Hepatocyte (in vitro differentiated cells): ENCODE results near the gene PPP4R4. TPM values are rescaled to one million over a fixed set of nuclear protein-coding genes. Genes with fewer than 3 reads are reported as not detected.

Experiments
- DNase-seq: peaks from one replicate; pipeline ENCODE4 v3.0.0-alpha.2; 2016; ENCODE audit warnings: low spot score
- H2AFZ ChIP-seq: fragments of 200-600 bp; sonication (generic); 2 replicates; pipeline ENCODE4 v1.6.0; 2016; ENCODE audit warnings: antibody characterized with exemption, mild to moderate bottlenecking
- H3K27ac ChIP-seq: fragments of 200-600 bp; sonication (generic); 2 replicates; pipeline ENCODE4 v1.5.1; 2016; ENCODE audit warnings: mild to moderate bottlenecking
- H3K27me3 ChIP-seq: fragments of 200-600 bp; sonication (generic); 2 replicates; pipeline ENCODE4 v1.6.1; 2016
- H3K36me3 ChIP-seq: fragments of 200-600 bp; sonication (generic); replicated peaks from 2 replicates; pipeline ENCODE4 v1.5.1; 2016; ENCODE audit warnings: low read depth; ENCODE audit not compliant: insufficient read depth
- H3K4me1 ChIP-seq: fragments of 200-600 bp; sonication (generic); 2 replicates; pipeline ENCODE4 v1.5.1; 2016; ENCODE audit warnings: mild to moderate bottlenecking, moderate library complexity; ENCODE audit not compliant: insufficient read depth
- H3K4me2 ChIP-seq: fragments of 200-600 bp; sonication (generic); 2 replicates; pipeline ENCODE4 v1.6.0; 2016
- H3K4me3 ChIP-seq: fragments of 200-600 bp; sonication (generic); 2 replicates; pipeline ENCODE4 v1.5.1; 2016; ENCODE audit warnings: mild to moderate bottlenecking
- H3K79me2 ChIP-seq: fragments of 200-600 bp; sonication (generic); 2 replicates; pipeline ENCODE4 v1.6.0; 2017; ENCODE audit warnings: mild to moderate bottlenecking
- H3K9me2 ChIP-seq: fragments of 200-600 bp; sonication (generic); replicated peaks from 2 replicates; pipeline ENCODE4 v1.6.0; 2017; ENCODE audit warnings: mild to moderate bottlenecking; ENCODE audit not compliant: insufficient read depth
- H3K9me3 ChIP-seq: fragments of 200-600 bp; sonication (generic); 2 replicates; pipeline ENCODE4 v1.5.1; 2016; ENCODE audit warnings: low read depth, mild to moderate bottlenecking
- H4K20me1 ChIP-seq: fragments of 200-600 bp; sonication (generic); 2 replicates; pipeline ENCODE4 v1.6.0; 2016; ENCODE audit warnings: mild to moderate bottlenecking; ENCODE audit not compliant: insufficient read depth, poor library complexity, severe bottlenecking
- EZH2 ChIP-seq: fragments of 200-600 bp; sonication (generic); IDR thresholded peaks from 2 replicates; pipeline ENCODE4 v1.6.1; 2016; ENCODE audit warnings: antibody characterized with exemption, mild to moderate bottlenecking, borderline replicate concordance
- EZH2phosphoT487 ChIP-seq: fragments of 200-600 bp; sonication (generic); IDR thresholded peaks from one replicate; pipeline ENCODE4 v1.6.1; 2018; ENCODE audit warnings: antibody characterized with exemption, mild to moderate bottlenecking, low read depth, moderate library complexity; ENCODE audit not compliant: unreplicated experiment, severe bottlenecking
- WGBS: methylation state at CpG from one replicate; pipeline ENCODE4 v1.1.6; 2016; ENCODE audit warnings: low lambda C conversion rate; ENCODE audit errors: missing lambda C conversion rate; 5-methylcytosine and 5-hydroxymethylcytosine counted together
- polyA plus RNA-seq: library from polyadenylated mRNA; unstranded; fragments of >200 nt; fragmentation: Nextera tagmentation; extraction: Ambion mirVana; gene quantifications from 2 replicates; pipeline ENCODE4 v1.2.1, GENCODE V29; 2016
- total RNA-seq: library from RNA; depleted of rRNA; stranded (reverse); fragments of >200 nt; gene quantifications from 2 replicates; pipeline ENCODE4 v1.2.3, GENCODE V29; 2014
- TF ChIP-seq, protein P1 (sequence below): fragments of 200-600 bp; sonication (generic); IDR thresholded peaks from 2 replicates; pipeline ENCODE4 v1.5.1; 2016; ENCODE audit warnings: antibody characterized with exemption, mild to moderate bottlenecking; ENCODE audit not compliant: poor library complexity

PPP4R4 gene
- total and polyA plus RNA-seq, 2 experiments from 2014 or later, result 1.0 to 3.8 TPM

GRCh38 chr14:94164685-94165431, 9.3 kb upstream of the PPP4R4 start:
- Histone ChIP-seq H2AFZ (no peak overlapping the region), H4K20me1 (no peaks in the 10 kb centered on the region), H3K4me1 (peaks cover 6% of the 10 kb centered on the region), H3K27ac (no peak overlapping the region), H3K9me2 (no peaks in the 10 kb centered on the region), H3K4me2 (peak overlapping the region; percentile 53), H3K9me3 (no peaks in the 10 kb centered on the region), H3K27me3 (peaks cover 7% of the 10 kb centered on the region), H3K79me2 (no peaks in the 10 kb centered on the region), H3K36me3 (no peaks in the 10 kb centered on the region), H3K4me3 (no peak overlapping the region)
- TF ChIP-seq EZH2phosphoT487 (no peak), EZH2 (no peak)
- TF ChIP-seq, protein P1, sequence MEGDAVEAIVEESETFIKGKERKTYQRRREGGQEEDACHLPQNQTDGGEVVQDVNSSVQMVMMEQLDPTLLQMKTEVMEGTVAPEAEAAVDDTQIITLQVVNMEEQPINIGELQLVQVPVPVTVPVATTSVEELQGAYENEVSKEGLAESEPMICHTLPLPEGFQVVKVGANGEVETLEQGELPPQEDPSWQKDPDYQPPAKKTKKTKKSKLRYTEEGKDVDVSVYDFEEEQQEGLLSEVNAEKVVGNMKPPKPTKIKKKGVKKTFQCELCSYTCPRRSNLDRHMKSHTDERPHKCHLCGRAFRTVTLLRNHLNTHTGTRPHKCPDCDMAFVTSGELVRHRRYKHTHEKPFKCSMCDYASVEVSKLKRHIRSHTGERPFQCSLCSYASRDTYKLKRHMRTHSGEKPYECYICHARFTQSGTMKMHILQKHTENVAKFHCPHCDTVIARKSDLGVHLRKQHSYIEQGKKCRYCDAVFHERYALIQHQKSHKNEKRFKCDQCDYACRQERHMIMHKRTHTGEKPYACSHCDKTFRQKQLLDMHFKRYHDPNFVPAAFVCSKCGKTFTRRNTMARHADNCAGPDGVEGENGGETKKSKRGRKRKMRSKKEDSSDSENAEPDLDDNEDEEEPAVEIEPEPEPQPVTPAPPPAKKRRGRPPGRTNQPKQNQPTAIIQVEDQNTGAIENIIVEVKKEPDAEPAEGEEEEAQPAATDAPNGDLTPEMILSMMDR, result no peak
- no peak for DNase-seq
- WGBS, result 42% methylated on average over 24 of the region's 26 CpGs

DNA sequence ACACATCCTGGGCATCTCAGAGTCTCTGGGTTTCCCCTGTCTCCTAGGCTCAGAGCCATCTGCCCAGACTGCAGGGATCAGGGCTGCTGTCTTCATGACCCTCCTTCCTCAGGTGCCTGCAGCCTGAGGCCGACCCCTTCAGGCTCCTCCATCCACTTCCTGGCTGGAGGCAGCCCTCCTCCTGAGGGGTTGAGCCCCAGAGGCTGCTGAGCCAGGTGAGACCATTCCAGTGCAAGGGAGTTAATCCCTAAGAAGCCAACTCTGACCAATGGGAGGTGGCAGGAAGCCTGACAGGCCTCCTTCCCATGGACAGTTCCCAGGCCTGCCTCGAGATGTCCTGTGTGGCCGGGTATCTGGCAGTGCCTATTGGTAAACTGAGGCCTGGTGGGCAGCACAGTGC, 8.4 kb upstream of the PPP4R4 start:
- Histone ChIP-seq H3K9me2 (no peaks in the 10 kb centered on the region), H3K4me1 (peaks cover 6% of the 10 kb centered on the region), H3K4me2 (no peak overlapping the region), H3K27ac (no peak overlapping the region), H3K9me3 (no peaks in the 10 kb centered on the region), H3K36me3 (no peaks in the 10 kb centered on the region), H4K20me1 (no peaks in the 10 kb centered on the region), H2AFZ (no peak overlapping the region), H3K4me3 (no peak overlapping the region), H3K27me3 (peaks cover 7% of the 10 kb centered on the region), H3K79me2 (no peaks in the 10 kb centered on the region)
- DNase-seq, result no peak
- TF ChIP-seq EZH2, result no peak
- TF ChIP-seq, protein P1, result no peak
- 82% methylated on average over 3 of the region's 3 CpGs for WGBS

- no peak overlapping the region for H3K4me3 ChIP-seq
- no peak overlapping the region for H2AFZ ChIP-seq
- H3K9me3 ChIP-seq, result no peaks in the 10 kb centered on the region
- WGBS, result 90% methylated on average over 6 of the region's 6 CpGs
- no peak for TF ChIP-seq EZH2
- TF ChIP-seq, protein P1, result no peak
- TF ChIP-seq EZH2phosphoT487, result no peak
- no peaks in the 10 kb centered on the region for H3K9me2 ChIP-seq
- no peak overlapping the region for H3K27ac ChIP-seq
- H3K27me3 ChIP-seq, result peaks cover 24% of the 10 kb centered on the region
- DNase-seq, result no peak
- H3K79me2 ChIP-seq, result no peaks in the 10 kb centered on the region
- H4K20me1 ChIP-seq, result no peaks in the 10 kb centered on the region
- peaks cover 7% of the 10 kb centered on the region for H3K4me1 ChIP-seq
- H3K4me2 ChIP-seq, result no peak overlapping the region
- H3K36me3 ChIP-seq, result no peaks in the 10 kb centered on the region
Measured at GRCh38 chr14:94170136-94170535, 4.0 kb upstream of the PPP4R4 start.
